GM13976 (cell line): ENCODE data around the gene SCLT1.

Source experiments
- DNase-seq: peaks from one replicate; pipeline ENCODE4 v3.0.0; 2012; ENCODE audit warnings: low spot score
- CTCF ChIP-seq: IDR thresholded peaks from 2 replicates; pipeline ENCODE4 v1.5.1; 2012; ENCODE audit warnings: borderline replicate concordance, mild to moderate bottlenecking; ENCODE audit not compliant: insufficient read depth; ENCODE audit errors: extremely low read depth, missing control alignments, control extremely low read depth
- in situ Hi-C: fragments of 300-500 bp; cut with MboI; formaldehyde crosslinking; loops from one replicate; pipeline ENCODE4 v1.12.0; 2022; ENCODE audit warnings: low sequenced_read_pairs, mixed read lengths, inconsistent platforms; ENCODE audit not compliant: unreplicated experiment

SCLT1 gene

GRCh38 chr4:129008096-129008495 is 85.2 kb downstream of the SCLT1 start:
- DNase-seq, result no peak
- in situ Hi-C loops, result no loop called here
- TF ChIP-seq CTCF, result no peak

- TF ChIP-seq CTCF, result no peak
- DNase-seq, result no peak
Measured at GRCh38 chr4:128986908-128987307, 106.4 kb downstream of the SCLT1 start.

GRCh38 chr4:128986019-128986418 is 107.3 kb downstream of the SCLT1 start:
- no peak for DNase-seq
- TF ChIP-seq CTCF, result no peak
- in situ Hi-C loops, result no loop called here

More at GRCh38 chr4:128986908-128987307, 106.4 kb downstream of the SCLT1 start:
- in situ Hi-C loops, result no loop called here

DNA sequence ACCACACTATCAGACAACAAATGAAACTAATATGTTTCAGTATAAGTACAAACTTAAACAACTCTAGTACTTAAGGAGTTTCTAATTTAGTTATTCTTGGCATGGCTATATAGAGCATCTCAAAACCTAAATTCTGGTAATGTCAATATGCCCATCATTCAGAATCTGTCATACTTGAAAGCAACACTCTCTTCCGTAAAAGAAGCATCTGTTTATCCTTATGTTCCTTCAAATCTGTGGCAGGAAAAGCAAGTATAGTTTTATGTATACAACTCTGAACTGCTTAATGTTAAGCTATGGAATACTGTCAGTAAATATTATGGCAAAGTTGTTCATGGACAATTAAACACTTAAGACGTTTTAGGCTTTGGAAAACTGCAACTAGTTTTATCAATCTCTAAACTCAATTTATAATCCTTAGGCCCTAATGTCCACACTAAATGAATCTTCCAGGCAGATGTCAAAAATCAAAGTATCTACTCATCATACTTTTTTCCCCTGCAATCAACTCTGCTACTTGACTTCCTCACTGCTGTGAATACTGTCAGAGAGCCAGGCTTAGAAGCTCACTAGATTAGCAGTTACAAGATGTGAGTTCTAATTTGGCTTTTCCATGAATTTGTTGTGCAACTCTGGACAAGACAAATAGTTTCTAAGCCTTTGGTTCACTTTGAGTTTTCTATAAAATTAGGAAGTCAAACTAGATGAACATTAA is 109.4 kb downstream of the SCLT1 start:
- DNase-seq, result no peak
- in situ Hi-C loops, result no loop called here
- no peak for TF ChIP-seq CTCF

GRCh38 chr4:128981377-128981776 is 112.0 kb downstream of the SCLT1 start:
- in situ Hi-C loops, result no loop called here
- no peak for TF ChIP-seq CTCF
- no peak for DNase-seq

DNA sequence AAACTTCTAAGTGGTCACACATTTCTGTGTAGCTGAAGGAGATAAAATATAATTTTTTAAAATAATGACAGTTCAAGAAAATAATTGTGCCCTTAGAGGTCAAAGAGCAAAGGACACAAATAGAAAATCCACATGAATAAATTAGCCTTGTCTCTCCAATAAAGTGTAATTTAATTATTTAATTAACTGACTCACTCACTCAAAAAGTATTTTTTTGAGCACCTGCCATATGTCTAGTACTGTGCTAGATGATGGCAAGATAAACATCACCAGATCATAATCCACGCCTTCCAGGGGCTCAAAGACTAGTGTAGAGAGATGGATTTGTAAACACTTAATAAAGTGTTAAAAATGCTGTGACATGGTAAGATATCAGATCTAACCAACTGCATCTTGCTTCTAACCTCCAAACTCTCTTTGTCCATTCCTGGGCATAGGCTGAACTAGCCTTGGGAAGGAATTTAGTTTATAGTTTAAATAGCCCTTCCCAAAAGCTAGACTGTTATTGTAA is 112.5 kb downstream of the SCLT1 start:
- TF ChIP-seq CTCF, result no peak
- no peak for DNase-seq
- in situ Hi-C loops, result no loop called here
